Stimulated activated CD8-positive, alpha-beta memory T cell treated with anti-CD3 and anti-CD28 coated beads, Interleukin-15, amount 100 ng/mL, for 4 hours (primary cell): ENCODE results near the gene SLC7A8.

ENCODE experiments used
- DNase-seq, 2 donors: peaks; one replicate each; pipeline ENCODE4 v3.0.0-alpha.2; 2020; ENCODE audit warnings: low read depth in 2 of 2

The SLC7A8 gene

DNA sequence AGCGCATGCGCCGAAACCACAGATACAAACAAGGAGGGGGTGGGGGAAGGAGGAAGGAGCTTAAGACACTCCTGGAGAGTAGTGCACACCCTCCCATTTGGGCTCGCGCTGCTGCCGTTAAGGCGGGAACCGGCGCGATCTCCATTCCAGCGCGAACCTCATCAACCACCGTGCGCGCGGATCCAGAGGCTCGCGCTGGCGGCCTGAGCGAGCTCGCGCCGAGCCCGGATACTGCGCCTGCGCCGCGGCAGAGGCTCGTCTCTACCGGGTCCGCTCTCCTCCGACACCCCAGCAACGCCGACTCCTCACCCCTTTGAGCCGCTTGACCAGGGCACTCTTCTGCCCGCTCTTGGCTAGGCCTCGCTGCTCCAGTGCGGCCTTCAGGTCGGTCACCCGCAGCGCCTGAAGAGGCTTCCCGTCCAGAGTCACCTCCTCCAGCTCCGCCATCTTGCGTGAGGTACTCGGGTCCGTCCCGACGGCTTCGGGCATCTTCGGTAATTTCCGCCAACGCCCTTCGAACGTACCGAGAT lies 88.7 kb downstream of the SLC7A8 start, which contains the start of gene ACIN1:
Gene ACIN1 (minus strand): TSS at position 471 of the 530 bp plus-strand sequence. CDS start 24 bp downstream, at position 447.
- DNase-seq, result peak in 1 of 2 donors; percentile 98

DNA sequence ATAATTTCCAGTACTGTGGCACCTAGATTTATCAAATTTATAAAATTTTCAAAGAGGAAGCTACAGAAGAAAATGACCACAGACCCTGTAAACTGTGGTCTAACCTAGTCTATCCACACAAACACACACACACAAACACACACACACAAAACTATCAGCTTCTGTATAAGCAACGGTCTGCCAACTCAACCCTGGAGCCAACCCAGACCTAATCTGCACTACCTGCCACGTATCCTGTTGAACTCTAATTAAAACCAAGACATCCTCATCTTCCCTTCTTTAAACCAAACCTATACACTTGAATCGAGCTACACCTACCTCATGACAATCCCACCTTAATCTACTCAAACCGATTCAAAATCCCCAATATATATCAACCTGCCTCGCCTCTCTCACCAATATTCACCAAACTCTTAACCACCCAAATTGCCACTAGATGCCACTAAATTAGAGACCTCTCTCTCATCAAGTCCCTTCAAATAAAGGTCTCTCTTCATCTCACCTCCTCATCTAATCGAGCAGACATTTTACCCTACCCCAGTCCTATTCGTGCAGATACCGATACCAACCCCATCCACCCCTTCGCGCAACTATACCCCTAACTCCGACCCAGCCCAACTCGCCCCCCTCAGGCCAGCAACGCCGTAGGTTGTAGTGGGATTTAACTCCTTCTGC lies 89.3 kb downstream of the SLC7A8 start:
- peak in 1 of 2 donors; percentile 60 for DNase-seq

DNA sequence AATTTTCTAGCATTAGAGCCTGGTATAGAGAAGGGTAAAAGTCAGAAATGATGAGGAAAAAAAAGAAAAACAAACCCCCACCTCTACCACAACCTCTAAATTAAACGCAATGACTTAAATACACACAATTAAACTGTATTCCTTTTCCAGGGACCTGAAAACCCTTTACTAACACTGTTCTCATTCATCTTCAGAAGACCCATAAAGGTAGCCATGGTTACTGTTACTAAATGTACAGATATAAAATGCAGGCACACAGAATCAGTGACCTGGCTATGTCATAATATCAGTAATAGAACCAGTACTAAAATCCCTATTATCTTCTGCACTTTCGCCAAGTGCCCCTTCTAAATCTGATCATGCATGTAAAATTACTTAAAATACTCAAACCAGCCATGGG lies 89.9 kb downstream of the SLC7A8 start:
- DNase-seq, result no peak

DNA sequence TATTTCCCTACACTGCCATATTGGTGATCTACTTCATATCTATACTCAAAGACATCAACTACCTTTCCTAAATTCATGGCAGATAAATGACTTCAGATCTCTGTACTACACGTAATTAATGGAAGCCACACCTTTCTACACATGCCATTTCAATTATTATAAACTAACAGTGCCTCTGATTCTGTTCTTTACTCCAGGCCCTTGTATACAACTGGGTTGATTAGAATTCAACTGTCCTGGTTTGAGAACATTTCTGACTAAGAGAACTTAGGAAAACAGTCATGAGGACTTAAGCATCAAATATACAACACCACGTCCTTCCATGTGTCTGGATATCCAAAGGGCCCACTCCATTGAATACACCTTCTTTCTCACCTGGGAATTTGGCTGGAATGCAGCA lies 90.4 kb downstream of the SLC7A8 start:
- DNase-seq, result no peak

DNA sequence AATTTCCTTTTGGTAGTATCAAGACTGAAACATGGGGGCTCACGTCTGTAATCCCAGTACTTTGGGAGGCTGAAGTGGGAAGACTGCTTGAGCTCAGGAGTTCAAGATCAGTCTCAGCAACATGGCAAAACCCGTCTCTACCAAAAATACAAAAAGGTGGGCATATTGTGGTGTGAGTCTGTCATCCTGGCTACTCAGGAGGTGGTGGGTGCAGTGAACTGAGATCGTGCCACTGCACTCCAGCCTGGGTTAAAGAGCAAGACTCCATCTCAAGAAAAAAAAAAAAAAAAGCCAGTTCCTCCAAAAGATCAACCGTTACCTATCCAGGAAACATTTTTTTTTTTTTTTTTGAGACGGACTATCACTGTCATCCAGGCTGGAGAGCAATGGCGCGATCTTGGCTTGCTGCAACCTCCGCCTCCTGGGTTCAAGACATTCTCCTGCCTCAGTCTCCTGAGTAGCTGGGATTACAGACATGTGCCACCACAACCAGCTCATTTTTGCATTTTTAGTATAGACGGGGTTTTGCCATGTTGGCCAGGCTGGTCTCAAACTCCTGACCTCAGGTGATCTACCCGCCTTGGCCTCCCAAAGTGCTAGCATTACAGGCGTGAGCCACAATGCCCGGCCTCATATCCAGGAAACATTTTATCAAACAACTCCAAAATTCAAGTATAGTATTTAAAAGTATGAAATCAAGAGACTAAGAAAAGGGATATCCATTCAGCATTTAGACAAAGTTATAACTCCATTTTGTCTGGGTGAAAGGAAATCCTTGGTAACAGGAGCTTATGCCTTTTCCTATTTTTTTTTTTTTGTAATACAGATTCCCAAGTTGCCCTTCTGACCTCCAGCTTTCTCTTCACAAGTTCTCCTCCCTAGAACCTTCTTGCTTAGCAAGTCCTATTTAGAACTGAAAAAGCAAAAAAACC lies 91.9 kb downstream of the SLC7A8 start:
- DNase-seq, result no peak

DNA sequence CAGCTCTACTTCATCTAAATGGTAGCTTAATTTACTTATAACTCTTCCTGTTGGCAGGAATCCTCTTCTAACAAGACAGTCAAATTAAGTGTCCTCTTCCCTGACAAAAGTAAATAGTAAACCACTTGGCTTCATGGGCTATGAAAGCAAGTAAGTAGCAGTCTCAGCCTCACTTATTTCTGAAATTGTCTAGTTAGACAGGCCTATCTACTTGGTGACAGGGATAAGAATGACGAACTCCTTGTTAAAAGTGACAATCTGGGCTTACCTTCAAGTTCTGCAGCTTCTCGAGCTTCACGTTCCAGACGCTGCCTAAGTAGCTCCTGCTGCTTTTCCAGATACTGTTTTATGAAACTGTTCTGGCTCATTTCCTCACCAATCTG lies 93.2 kb downstream of the SLC7A8 start:
- no peak for DNase-seq

DNA sequence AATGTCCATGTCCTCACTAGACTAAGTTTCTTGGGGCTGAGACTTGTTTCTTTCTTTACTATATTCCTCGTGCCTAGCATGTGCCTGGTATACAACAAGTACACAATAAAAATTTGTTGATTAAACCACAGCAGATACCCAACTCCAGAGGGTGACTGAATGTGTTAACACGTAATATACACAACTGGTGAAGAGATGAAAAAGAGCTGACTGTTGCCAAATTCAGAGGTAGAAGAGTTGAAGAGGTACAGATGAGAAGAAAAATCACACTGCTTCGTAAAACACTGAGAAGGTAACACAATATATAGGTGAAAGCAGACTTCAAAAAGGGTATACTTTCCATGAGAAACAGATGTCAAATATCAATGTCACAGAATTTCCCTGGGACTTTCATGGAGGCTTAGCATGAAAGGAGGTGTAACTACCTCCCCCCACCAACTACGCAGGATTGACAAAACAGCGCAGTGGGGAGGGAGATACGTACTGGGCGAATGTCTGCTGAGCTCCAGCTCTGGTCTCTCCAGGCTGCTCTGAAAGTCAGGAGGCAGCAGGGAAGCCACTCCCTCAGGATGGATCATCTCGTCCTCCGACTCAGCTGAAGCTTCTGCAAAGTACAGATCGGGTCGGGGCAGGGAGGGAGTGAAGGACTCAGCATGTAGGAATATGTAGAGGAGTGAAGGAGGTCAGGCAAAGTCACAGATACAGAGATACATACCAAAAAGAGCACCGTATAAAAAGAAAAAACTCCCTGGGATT lies 93.8 kb downstream of the SLC7A8 start:
- DNase-seq, result no peak

DNA sequence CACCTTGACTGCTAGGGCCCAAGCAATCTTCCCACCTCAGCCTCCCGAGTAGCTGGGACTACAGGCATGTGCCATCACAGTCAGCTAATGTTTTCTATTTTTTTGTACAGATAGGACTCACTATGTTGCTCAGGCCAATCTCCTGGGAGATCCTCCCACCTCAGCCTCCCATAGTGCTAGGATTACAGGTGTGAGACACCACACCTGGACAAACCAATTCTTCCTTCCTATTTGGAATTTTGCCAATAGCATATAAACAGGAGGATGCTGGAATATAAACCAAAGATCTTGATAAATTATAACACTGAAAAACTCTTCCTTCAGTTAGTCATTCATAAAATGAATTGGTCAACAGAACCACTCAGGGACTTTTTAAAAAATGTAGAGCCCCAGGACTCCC lies 96.9 kb downstream of the SLC7A8 start:
- DNase-seq, result no peak

DNA sequence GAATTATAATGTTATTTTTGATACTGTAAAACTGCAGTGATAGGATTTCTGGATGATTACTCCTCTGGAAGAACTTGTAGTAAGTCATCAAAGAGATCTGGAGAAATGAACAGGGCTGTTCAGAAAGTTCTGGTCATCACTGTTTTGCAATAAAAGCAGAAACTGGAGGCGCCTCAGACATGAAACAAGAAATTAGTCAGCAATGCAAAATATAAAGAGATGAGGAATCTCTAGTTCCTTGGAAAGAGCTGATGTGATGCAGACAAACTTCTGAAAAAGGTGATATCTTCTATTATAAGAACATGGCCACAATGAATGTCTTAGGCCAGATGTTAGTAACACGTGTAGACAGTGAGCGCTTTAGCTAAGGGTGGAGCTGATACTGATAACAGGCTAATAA lies 98.0 kb downstream of the SLC7A8 start:
- no peak for DNase-seq

DNA sequence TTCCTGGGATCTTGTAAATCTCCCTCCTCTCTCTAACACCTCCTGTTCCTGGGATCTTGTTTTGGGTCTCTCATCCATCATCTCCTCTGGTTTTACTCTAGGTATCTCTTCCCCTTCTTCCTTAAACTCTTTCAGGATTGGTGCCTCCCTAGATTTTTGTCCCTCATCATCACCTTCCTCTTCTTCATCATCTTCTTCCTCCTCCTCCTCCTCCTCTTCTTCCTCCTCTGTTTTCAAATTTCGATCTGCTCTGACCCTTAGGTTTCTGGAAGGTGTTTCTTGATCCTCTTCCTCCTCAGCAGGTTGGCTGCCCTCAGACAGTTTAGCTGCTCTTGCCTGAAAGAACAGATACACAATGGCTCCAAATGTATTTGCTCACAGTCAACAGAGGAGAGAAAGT lies 103.0 kb downstream of the SLC7A8 start:
- no peak for DNase-seq

DNA sequence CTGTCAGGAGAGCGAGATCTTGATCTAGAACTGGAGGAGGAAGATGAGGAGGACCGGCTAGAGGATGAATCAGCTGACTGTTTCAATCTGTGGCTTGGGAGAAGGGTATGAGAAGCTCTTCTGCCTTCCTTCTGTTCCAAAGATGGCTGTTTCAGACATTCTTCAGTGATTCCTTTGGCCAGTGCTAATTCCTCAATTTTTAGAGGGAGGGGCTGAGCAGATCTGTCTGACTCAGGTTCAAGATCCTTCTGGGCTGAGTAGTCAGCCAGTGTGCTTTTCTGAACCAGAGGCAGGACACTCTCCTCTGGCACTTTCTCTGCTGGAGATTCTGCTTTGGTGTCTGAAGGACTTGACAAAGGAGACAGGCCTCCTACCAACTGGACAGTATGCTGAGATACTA lies 103.7 kb downstream of the SLC7A8 start:
- DNase-seq, result no peak

DNA sequence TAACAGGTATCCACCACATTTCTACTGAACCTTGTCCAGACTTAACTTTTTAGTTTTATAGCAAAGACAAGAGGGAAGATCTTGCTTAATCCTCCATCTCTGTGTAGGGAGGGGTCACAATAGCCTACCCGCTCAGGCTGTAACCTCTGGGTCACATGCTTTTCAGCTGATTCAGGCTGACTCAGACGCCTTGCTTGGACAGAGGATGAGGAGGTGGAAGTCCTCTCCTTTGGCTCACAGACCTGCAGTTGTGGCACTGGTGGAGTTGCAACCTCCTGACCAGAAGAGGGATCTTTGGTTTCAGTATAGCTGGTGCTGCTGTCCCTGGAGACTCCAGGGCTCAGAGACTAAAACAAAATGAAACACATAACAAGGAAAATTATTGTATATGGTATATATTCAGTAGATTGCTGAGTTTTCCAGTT lies 104.8 kb downstream of the SLC7A8 start:
- DNase-seq, result no peak

DNA sequence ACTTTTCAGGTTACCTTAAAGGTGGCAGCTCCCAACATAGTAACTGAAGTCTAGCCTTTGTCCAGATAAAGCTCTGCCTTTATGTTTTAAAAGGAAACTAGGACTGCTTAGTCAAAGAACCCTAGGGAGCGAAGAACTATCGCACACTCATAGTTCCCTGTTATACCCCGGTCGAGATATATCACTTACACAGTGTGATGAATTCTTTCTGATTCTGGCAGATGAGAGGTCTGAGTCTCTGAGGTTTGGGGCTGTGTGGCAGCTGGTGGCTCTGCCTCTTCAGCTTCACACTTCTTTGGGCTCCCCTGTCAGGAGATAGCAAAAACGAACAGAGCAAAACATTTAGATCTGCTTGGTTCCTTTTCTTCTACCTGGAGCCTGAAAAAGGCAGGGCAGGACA lies 105.5 kb downstream of the SLC7A8 start:
- no peak for DNase-seq

DNA sequence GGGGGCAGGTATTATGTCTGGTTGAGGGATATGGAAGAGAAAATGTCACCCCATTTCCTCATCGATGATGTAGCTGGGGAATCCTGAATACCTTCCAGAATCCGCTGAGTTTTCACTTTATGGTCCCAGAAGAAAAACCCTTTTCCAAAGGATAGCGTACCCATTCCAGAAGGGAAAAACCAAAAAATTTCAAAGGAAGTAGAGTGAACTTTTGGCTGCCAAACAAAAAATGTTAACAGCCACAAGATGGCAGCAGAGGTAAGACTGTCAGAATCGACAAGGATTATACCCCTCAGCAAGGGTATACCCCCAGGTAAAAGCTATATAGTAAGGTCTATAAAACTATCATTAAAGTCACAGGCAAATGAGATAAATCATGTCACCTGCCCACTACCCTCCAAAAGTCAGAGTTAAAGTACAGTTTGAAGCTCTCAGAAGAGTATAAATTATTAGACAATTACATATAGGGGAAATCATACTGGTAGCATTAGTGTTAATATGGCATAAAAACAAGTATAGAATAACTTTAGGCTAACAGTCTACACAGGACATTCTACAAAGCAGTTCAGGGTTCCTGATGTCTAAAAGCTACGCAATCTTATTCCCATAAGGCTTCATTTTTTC lies 106.6 kb downstream of the SLC7A8 start:
- no peak for DNase-seq
